Measurements from ENCODE around the gene PPFIBP2.

PPFIBP2 gene

GRCh38 chr11:7569044-7569443, 55.2 kb downstream of the PPFIBP2 start:
- TF ChIP-seq EZH2 (optimal IDR thresholded peaks at IDR 0.05; ENCODE audit: low read depth, low read length) (no peak), EZH2phosphoT487 (IDR thresholded peaks at IDR 0.05; ENCODE audit: low read length) (no peak), CTCF (IDR thresholded peaks at IDR 0.05; ENCODE audit: low read length) (no peak)
- no peaks in the 10 kb centered on the region for H3K79me2 ChIP-seq (ENCODE audit: low read length)
- no peaks in the 10 kb centered on the region for H3K9me2 ChIP-seq (replicated peaks; ENCODE audit: insufficient read depth, low read length)
- no peak for DNase-seq
- H3K27me3 ChIP-seq (replicated peaks; ENCODE audit: insufficient read depth, low read length): no peaks in the 10 kb centered on the region
- no peaks in the 10 kb centered on the region for H3K9me3 ChIP-seq (replicated peaks; ENCODE audit: insufficient read depth, low read length)
- H2AFZ ChIP-seq (ENCODE audit: low read length): no peak overlapping the region
- H3K4me2 ChIP-seq (ENCODE audit: low read depth, low read length): no peak overlapping the region
- H3K9ac ChIP-seq (ENCODE audit: low read length): no peak overlapping the region
- H3K27ac ChIP-seq (ENCODE audit: low read length): no peak overlapping the region
- H4K20me1 ChIP-seq (ENCODE audit: insufficient read depth, low read length): no peaks in the 10 kb centered on the region
- H3F3A ChIP-seq (ENCODE audit: insufficient read depth, low read length): peaks cover 3% of the 10 kb centered on the region; the same call in 1 of the 2 replicates
- H3K36me3 ChIP-seq (replicated peaks; ENCODE audit: insufficient read depth, low read length): no peaks in the 10 kb centered on the region
- no peak overlapping the region for H3K4me3 ChIP-seq (ENCODE audit: low read length)
- H3K4me1 ChIP-seq (ENCODE audit: low read length): 0 out of 2 replicates have a peak, but pooled peaks cover 5% of the 10 kb centered on the region

GRCh38 chr11:7570241-7570640, 56.4 kb downstream of the PPFIBP2 start:
- Histone ChIP-seq H3K4me3 (ENCODE audit: low read length) (no peak overlapping the region), H3K9ac (ENCODE audit: low read length) (no peak overlapping the region), H4K20me1 (ENCODE audit: insufficient read depth, low read length) (no peaks in the 10 kb centered on the region), H3K4me1 (ENCODE audit: low read length) (0 out of 2 replicates have a peak, but pooled peaks cover 5% of the 10 kb centered on the region), H3K27me3 (replicated peaks; ENCODE audit: insufficient read depth, low read length) (no peaks in the 10 kb centered on the region), H3K36me3 (replicated peaks; ENCODE audit: insufficient read depth, low read length) (no peaks in the 10 kb centered on the region), H3K9me2 (replicated peaks; ENCODE audit: insufficient read depth, low read length) (no peaks in the 10 kb centered on the region), H3K79me2 (ENCODE audit: low read length) (no peaks in the 10 kb centered on the region), H3K4me2 (ENCODE audit: low read depth, low read length) (no peak overlapping the region), H3F3A (ENCODE audit: insufficient read depth, low read length) (peaks cover 3% of the 10 kb centered on the region; the same call in 1 of the 2 replicates), H3K27ac (ENCODE audit: low read length) (no peak overlapping the region), H3K9me3 (replicated peaks; ENCODE audit: insufficient read depth, low read length) (no peaks in the 10 kb centered on the region), H2AFZ (ENCODE audit: low read length) (no peak overlapping the region)
- TF ChIP-seq EZH2 (optimal IDR thresholded peaks at IDR 0.05; ENCODE audit: low read depth, low read length) (no peak), CTCF (IDR thresholded peaks at IDR 0.05; ENCODE audit: low read length) (no peak), EZH2phosphoT487 (IDR thresholded peaks at IDR 0.05; ENCODE audit: low read length) (no peak)
- DNase-seq: no peak

- Histone ChIP-seq H3K4me2 (ENCODE audit: low read depth, low read length) (no peak overlapping the region), H3F3A (ENCODE audit: insufficient read depth, low read length) (peaks cover 3% of the 10 kb centered on the region; the same call in 1 of the 2 replicates), H3K4me3 (ENCODE audit: low read length) (no peak overlapping the region), H4K20me1 (ENCODE audit: insufficient read depth, low read length) (no peaks in the 10 kb centered on the region), H3K4me1 (ENCODE audit: low read length) (0 out of 2 replicates have a peak, but pooled peaks cover 8% of the 10 kb centered on the region), H3K36me3 (replicated peaks; ENCODE audit: insufficient read depth, low read length) (no peaks in the 10 kb centered on the region), H3K79me2 (ENCODE audit: low read length) (no peaks in the 10 kb centered on the region), H3K27me3 (replicated peaks; ENCODE audit: insufficient read depth, low read length) (no peaks in the 10 kb centered on the region), H2AFZ (ENCODE audit: low read length) (no peak overlapping the region), H3K27ac (ENCODE audit: low read length) (no peak overlapping the region), H3K9me3 (replicated peaks; ENCODE audit: insufficient read depth, low read length) (no peaks in the 10 kb centered on the region), H3K9ac (ENCODE audit: low read length) (no peak overlapping the region), H3K9me2 (replicated peaks; ENCODE audit: insufficient read depth, low read length) (no peaks in the 10 kb centered on the region)
- TF ChIP-seq EZH2phosphoT487 (IDR thresholded peaks at IDR 0.05; ENCODE audit: low read length): no peak
- DNase-seq: no peak
These were observed 57.2 kb downstream of the PPFIBP2 start for GRCh38 chr11:7570938-7571521.

GRCh38 chr11:7571640-7572000, 57.8 kb downstream of the PPFIBP2 start:
- TF ChIP-seq EZH2phosphoT487 (IDR thresholded peaks at IDR 0.05; ENCODE audit: low read length) (no peak), CTCF (IDR thresholded peaks at IDR 0.05; ENCODE audit: low read length) (peak; percentile 80), EZH2 (optimal IDR thresholded peaks at IDR 0.05; ENCODE audit: low read depth, low read length) (no peak)
- Histone ChIP-seq H3K4me1 (ENCODE audit: low read length) (peaks cover 13% of the 10 kb centered on the region; the same call in 1 of the 2 replicates), H3F3A (ENCODE audit: insufficient read depth, low read length) (peaks cover 3% of the 10 kb centered on the region; the same call in 1 of the 2 replicates), H3K9me2 (replicated peaks; ENCODE audit: insufficient read depth, low read length) (no peaks in the 10 kb centered on the region), H3K79me2 (ENCODE audit: low read length) (no peaks in the 10 kb centered on the region), H3K27ac (ENCODE audit: low read length) (no peak overlapping the region), H3K9me3 (replicated peaks; ENCODE audit: insufficient read depth, low read length) (no peaks in the 10 kb centered on the region), H3K27me3 (replicated peaks; ENCODE audit: insufficient read depth, low read length) (no peaks in the 10 kb centered on the region), H3K4me2 (ENCODE audit: low read depth, low read length) (no peak overlapping the region), H3K4me3 (ENCODE audit: low read length) (no peak overlapping the region), H3K9ac (ENCODE audit: low read length) (no peak overlapping the region), H4K20me1 (ENCODE audit: insufficient read depth, low read length) (no peaks in the 10 kb centered on the region), H3K36me3 (replicated peaks; ENCODE audit: insufficient read depth, low read length) (no peaks in the 10 kb centered on the region), H2AFZ (ENCODE audit: low read length) (no peak overlapping the region)
- DNase-seq: peak; percentile 19
